GM23338 (cell line): ENCODE results near the gene TMEM8B. TPM values are rescaled to one million over a fixed set of nuclear protein-coding genes. Genes with fewer than 3 reads are reported as not detected.

Source experiments
- ATAC-seq: fragments of 200-7000 bp; cut with Tn5 transposase; 3 replicates; pipeline ENCODE4 v1.9.1; 2020
- DNase-seq: peaks from one replicate; pipeline ENCODE4 v3.0.0-alpha.2; 2015; ENCODE audit warnings: low spot score
- H2AFZ ChIP-seq: fragments of 200-600 bp; sonication (generic); 2 replicates; pipeline ENCODE4 v1.8.0; 2016; ENCODE audit warnings: antibody characterized with exemption, mild to moderate bottlenecking, moderate library complexity
- H3F3A ChIP-seq: fragments of 200-600 bp; sonication (generic); replicated peaks from 2 replicates; pipeline ENCODE4 v1.8.0; 2017; ENCODE audit warnings: antibody characterized with exemption, mixed run types, low read depth
- H3K27ac ChIP-seq: fragments of 200-600 bp; sonication (generic); 2 replicates; pipeline ENCODE4 v1.6.1; 2016; ENCODE audit warnings: low read depth
- H3K27me3 ChIP-seq: fragments of 200-600 bp; sonication (generic); 2 replicates; pipeline ENCODE4 v1.8.0; 2016; ENCODE audit warnings: mild to moderate bottlenecking, mixed run types, moderate library complexity; ENCODE audit not compliant: insufficient read depth
- H3K36me3 ChIP-seq: fragments of 200-600 bp; sonication (generic); 2 replicates; pipeline ENCODE4 v1.8.0; 2016; ENCODE audit warnings: mild to moderate bottlenecking; ENCODE audit not compliant: insufficient read depth
- H3K4me1 ChIP-seq: fragments of 200-600 bp; sonication (generic); 2 replicates; pipeline ENCODE4 v1.8.0; 2016; ENCODE audit warnings: mild to moderate bottlenecking, moderate library complexity; ENCODE audit not compliant: insufficient read depth
- H3K4me2 ChIP-seq: fragments of 200-600 bp; sonication (generic); 2 replicates; pipeline ENCODE4 v1.7.1; 2017; ENCODE audit warnings: mixed run types
- H3K4me3 ChIP-seq: fragments of 200-600 bp; sonication (generic); 2 replicates; pipeline ENCODE4 v1.6.1; 2016; ENCODE audit warnings: mixed run types
- H3K79me2 ChIP-seq: fragments of 200-600 bp; sonication (generic); replicated peaks from 2 replicates; pipeline ENCODE4 v1.8.0; 2017; ENCODE audit warnings: mild to moderate bottlenecking; ENCODE audit not compliant: insufficient read depth
- H3K9me2 ChIP-seq: fragments of 200-600 bp; sonication (generic); 2 replicates; pipeline ENCODE4 v1.8.0; 2017; ENCODE audit not compliant: insufficient read depth
- H4K20me1 ChIP-seq: fragments of 200-600 bp; sonication (generic); replicated peaks from 2 replicates; pipeline ENCODE4 v1.8.0; 2017; ENCODE audit warnings: mild to moderate bottlenecking; ENCODE audit not compliant: insufficient read depth
- H3K27ac Mint-ChIP-seq: 2 replicates; pipeline ENCODE4 v1.8.0; 2020; ENCODE audit warnings: inconsistent platforms, mild to moderate bottlenecking, moderate library complexity, mixed read lengths
- H3K27me3 Mint-ChIP-seq: 3 replicates; pipeline ENCODE4 v1.8.0; 2022; ENCODE audit warnings: low read depth, mild to moderate bottlenecking, moderate library complexity, mixed read lengths, inconsistent platforms; ENCODE audit not compliant: insufficient read depth, poor library complexity
- H3K36me3 Mint-ChIP-seq: 3 replicates; pipeline ENCODE4 v1.8.0; 2021; ENCODE audit warnings: low read depth, mild to moderate bottlenecking, inconsistent platforms, moderate library complexity, mixed read lengths
- H3K4me1 Mint-ChIP-seq: 3 replicates; pipeline ENCODE4 v1.8.0; 2020; ENCODE audit warnings: mild to moderate bottlenecking, inconsistent platforms, mixed read lengths
- H3K4me3 Mint-ChIP-seq: 3 replicates; pipeline ENCODE4 v1.8.0; 2021; ENCODE audit warnings: moderate library complexity, mild to moderate bottlenecking, inconsistent platforms, mixed read lengths
- H3K9me3 Mint-ChIP-seq: 3 replicates; pipeline ENCODE4 v1.8.0; 2020; ENCODE audit warnings: moderate library complexity, mild to moderate bottlenecking, inconsistent platforms, mixed read lengths
- CREB1 ChIP-seq: fragments of 250-450 bp; sonication (Bioruptor Pico); IDR thresholded peaks from 2 replicates; pipeline ENCODE4 v1.5.0; 2020; ENCODE audit warnings: low read depth, mild to moderate bottlenecking, moderate library complexity
- EZH2 ChIP-seq: fragments of 200-600 bp; sonication (generic); IDR thresholded peaks from one replicate; pipeline ENCODE4 v1.8.0; 2017; ENCODE audit warnings: antibody characterized with exemption, mild to moderate bottlenecking, low read depth; ENCODE audit not compliant: unreplicated experiment
- JUNB ChIP-seq: IDR thresholded peaks from one replicate; pipeline ENCODE4 v1.6.1; 2016; ENCODE audit warnings: antibody characterized with exemption; ENCODE audit not compliant: unreplicated experiment
- STAT1 ChIP-seq: IDR thresholded peaks from one replicate; pipeline ENCODE4 v1.6.1; 2016; ENCODE audit warnings: antibody characterized with exemption; ENCODE audit not compliant: unreplicated experiment
- ZNF331 ChIP-seq: fragments of 250-450 bp; sonication (Bioruptor Pico); IDR thresholded peaks from 2 replicates; pipeline ENCODE4 v1.5.0; 2020; ENCODE audit warnings: low read depth, mild to moderate bottlenecking, moderate library complexity
- polyA plus RNA-seq: library from polyadenylated mRNA; unstranded; fragments of >200 nt; fragmentation: Nextera tagmentation; extraction: Ambion mirVana; gene quantifications from 2 replicates; pipeline ENCODE4 v1.2.1, GENCODE V29; 2016
- total RNA-seq: library from RNA; depleted of rRNA; stranded (reverse); fragments of >200 nt; shearing (Covaris generic); gene quantifications from 2 replicates; pipeline ENCODE4 v1.2.3, GENCODE V29; 2014
- TF ChIP-seq, protein P1 (sequence below): fragments of 250-450 bp; sonication (Bioruptor Pico); IDR thresholded peaks from 2 replicates; pipeline ENCODE4 v1.5.0; 2020; ENCODE audit warnings: mild to moderate bottlenecking, moderate library complexity

TMEM8B gene
- total and polyA plus RNA-seq, 2 experiments from 2014 or later = 4.2 to 5.5 TPM

DNA sequence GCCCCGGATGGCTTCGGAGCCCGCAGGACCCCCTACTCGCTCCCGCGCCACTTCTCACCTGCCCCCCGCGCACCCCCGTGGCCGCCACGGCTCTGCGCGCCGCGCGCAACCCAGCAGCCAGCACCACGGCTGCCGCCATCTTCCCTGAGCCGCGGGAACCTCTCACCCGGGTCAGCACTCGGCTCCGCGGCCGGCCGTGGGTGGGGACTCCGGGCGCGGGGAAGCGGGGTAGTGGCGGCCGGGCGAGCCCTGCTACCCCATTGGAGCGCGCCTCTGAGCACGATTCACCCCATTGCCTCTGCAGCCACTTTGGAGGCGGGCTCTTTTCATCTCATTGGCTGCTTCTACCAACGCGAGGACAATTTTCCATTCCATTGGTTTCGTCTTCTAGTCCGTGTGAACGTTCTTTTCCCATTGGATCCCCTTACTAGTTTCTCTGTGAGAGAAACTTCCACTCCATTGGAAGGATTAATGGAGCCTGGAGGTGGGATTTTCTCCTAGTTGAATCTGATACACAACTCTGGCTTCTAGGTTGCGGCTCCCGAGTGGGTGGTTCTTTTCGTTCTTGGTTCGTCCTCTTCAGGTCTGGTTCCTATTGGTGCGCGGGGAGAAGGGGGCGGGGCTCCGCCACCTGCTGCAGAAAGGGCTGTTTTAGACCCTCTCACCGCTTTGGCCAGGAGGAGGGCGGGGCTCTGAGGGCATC is 14.0 kb upstream of the TMEM8B start, which contains the start of gene HINT2 (continued):
- TF ChIP-seq, protein P1, sequence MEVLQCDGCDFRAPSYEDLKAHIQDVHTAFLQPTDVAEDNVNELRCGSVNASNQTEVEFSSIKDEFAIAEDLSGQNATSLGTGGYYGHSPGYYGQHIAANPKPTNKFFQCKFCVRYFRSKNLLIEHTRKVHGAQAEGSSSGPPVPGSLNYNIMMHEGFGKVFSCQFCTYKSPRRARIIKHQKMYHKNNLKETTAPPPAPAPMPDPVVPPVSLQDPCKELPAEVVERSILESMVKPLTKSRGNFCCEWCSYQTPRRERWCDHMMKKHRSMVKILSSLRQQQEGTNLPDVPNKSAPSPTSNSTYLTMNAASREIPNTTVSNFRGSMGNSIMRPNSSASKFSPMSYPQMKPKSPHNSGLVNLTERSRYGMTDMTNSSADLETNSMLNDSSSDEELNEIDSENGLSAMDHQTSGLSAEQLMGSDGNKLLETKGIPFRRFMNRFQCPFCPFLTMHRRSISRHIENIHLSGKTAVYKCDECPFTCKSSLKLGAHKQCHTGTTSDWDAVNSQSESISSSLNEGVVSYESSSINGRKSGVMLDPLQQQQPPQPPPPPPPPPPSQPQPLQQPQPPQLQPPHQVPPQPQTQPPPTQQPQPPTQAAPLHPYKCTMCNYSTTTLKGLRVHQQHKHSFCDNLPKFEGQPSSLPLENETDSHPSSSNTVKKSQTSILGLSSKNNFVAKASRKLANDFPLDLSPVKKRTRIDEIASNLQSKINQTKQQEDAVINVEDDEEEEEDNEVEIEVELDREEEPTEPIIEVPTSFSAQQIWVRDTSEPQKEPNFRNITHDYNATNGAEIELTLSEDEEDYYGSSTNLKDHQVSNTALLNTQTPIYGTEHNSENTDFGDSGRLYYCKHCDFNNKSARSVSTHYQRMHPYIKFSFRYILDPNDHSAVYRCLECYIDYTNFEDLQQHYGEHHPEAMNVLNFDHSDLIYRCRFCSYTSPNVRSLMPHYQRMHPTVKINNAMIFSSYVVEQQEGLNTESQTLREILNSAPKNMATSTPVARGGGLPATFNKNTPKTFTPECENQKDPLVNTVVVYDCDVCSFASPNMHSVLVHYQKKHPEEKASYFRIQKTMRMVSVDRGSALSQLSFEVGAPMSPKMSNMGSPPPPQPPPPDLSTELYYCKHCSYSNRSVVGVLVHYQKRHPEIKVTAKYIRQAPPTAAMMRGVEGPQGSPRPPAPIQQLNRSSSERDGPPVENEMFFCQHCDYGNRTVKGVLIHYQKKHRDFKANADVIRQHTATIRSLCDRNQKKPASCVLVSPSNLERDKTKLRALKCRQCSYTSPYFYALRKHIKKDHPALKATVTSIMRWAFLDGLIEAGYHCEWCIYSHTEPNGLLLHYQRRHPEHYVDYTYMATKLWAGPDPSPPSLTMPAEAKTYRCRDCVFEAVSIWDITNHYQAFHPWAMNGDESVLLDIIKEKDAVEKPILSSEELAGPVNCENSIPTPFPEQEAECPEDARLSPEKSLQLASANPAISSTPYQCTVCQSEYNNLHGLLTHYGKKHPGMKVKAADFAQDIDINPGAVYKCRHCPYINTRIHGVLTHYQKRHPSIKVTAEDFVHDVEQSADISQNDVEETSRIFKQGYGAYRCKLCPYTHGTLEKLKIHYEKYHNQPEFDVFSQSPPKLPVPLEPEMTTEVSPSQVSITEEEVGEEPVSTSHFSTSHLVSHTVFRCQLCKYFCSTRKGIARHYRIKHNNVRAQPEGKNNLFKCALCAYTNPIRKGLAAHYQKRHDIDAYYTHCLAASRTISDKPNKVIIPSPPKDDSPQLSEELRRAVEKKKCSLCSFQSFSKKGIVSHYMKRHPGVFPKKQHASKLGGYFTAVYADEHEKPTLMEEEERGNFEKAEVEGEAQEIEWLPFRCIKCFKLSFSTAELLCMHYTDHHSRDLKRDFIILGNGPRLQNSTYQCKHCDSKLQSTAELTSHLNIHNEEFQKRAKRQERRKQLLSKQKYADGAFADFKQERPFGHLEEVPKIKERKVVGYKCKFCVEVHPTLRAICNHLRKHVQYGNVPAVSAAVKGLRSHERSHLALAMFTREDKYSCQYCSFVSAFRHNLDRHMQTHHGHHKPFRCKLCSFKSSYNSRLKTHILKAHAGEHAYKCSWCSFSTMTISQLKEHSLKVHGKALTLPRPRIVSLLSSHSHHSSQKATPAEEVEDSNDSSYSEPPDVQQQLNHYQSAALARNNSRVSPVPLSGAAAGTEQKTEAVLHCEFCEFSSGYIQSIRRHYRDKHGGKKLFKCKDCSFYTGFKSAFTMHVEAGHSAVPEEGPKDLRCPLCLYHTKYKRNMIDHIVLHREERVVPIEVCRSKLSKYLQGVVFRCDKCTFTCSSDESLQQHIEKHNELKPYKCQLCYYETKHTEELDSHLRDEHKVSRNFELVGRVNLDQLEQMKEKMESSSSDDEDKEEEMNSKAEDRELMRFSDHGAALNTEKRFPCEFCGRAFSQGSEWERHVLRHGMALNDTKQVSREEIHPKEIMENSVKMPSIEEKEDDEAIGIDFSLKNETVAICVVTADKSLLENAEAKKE (CRISPR knock-in tag) = no peak
- TF ChIP-seq JUNB = no peak
- no peak for TF ChIP-seq EZH2
- no peak for TF ChIP-seq ZNF331
- peak; percentile 16; the same call in 1 of the 2 replicates for TF ChIP-seq CREB1 (CRISPR knock-in tag)
- TF ChIP-seq STAT1 = no peak

GRCh38 chr9:35816708-35817107 is 12.3 kb upstream of the TMEM8B start:
- Mint-ChIP-seq H3K36me3 (peaks cover 7% of the 10 kb centered on the region; the same call in 1 of the 3 replicates), H3K27me3 (peaks cover 13% of the 10 kb centered on the region), H3K4me1 (peaks cover 24% of the 10 kb centered on the region), H3K9me3 (peaks cover 3% of the 10 kb centered on the region; the same call in 2 of the 3 replicates), H3K27ac (no peak overlapping the region), H3K4me3 (peak overlapping the region; percentile 20; the same call in 1 of the 3 replicates)
- Histone ChIP-seq H2AFZ (no peak overlapping the region), H4K20me1 (no peaks in the 10 kb centered on the region), H3K27ac (no peak overlapping the region), H3K79me2 (no peaks in the 10 kb centered on the region), H3K4me2 (no peak overlapping the region), H3K4me1 (peaks cover 18% of the 10 kb centered on the region), H3K4me3 (no peak overlapping the region), H3K36me3 (no peaks in the 10 kb centered on the region), H3K27me3 (no peaks in the 10 kb centered on the region), H3F3A (peaks cover 6% of the 10 kb centered on the region), H3K9me2 (no peaks in the 10 kb centered on the region; the same call in 1 of the 2 replicates)
- DNase-seq = peak; percentile 78
- ATAC-seq = 0 out of 3 replicates have a peak, but pooled peaks have one; percentile 2
- TF ChIP-seq, protein P1 (CRISPR knock-in tag) = no peak
